CD14-positive monocyte (primary cell): Measurements from ENCODE around the gene DCLK1. TPM values are rescaled to one million over a fixed set of nuclear protein-coding genes. Genes with fewer than 3 reads are reported as not detected.

Experiments
- DNase-seq, 3 donors: peaks; one replicate each; pipeline ENCODE4 v3.0.0-alpha.2; 2011 to 2022
- H2AFZ ChIP-seq: 2 replicates; pipeline ENCODE4 v1.6.0; 2012; ENCODE audit warnings: mild to moderate bottlenecking, low read depth, low read length, inconsistent platforms; ENCODE audit not compliant: insufficient read depth, poor library complexity, severe bottlenecking
- H3K27ac ChIP-seq, 2 donors: 1 replicate in 1 of 2; 2 replicates in 1 of 2; pipeline ENCODE4 v1.5.1; 2012 to 2013; ENCODE audit warnings: low read length in 2 of 2, control low read depth in 1 of 2, inconsistent platforms in 1 of 2, low read depth in 1 of 2, mild to moderate bottlenecking in 1 of 2
- H3K27me3 ChIP-seq, 2 donors: one replicate each; pipeline versions ENCODE4 v1.6.0 to v1.6.1; 2011 to 2013; ENCODE audit warnings: low read length in 2 of 2; ENCODE audit not compliant: control insufficient read depth in 2 of 2, insufficient read depth in 2 of 2
- H3K36me3 ChIP-seq, 2 donors: replicated peaks in 1 of 2; 1 replicate in 1 of 2; 2 replicates in 1 of 2; pipeline versions ENCODE4 v1.5.1 to v1.6.1; 2012 to 2013; ENCODE audit warnings: low read length in 2 of 2, control low read depth in 1 of 2, inconsistent platforms in 1 of 2, mild to moderate bottlenecking in 1 of 2; ENCODE audit not compliant: insufficient read depth in 2 of 2, control insufficient read depth in 1 of 2
- H3K4me1 ChIP-seq, 2 donors: 1 replicate in 1 of 2; 2 replicates in 1 of 2; pipeline versions ENCODE4 v1.5.1 to v1.6.1; 2012 to 2013; ENCODE audit warnings: low read length in 2 of 2, control low read depth in 1 of 2, inconsistent platforms in 1 of 2, mild to moderate bottlenecking in 1 of 2, moderate library complexity in 1 of 2; ENCODE audit not compliant: insufficient read depth in 2 of 2, control insufficient read depth in 1 of 2
- H3K4me2 ChIP-seq: replicated peaks from 2 replicates; pipeline ENCODE3; 2012; ENCODE audit warnings: low read length, moderate library complexity, mild to moderate bottlenecking; ENCODE audit not compliant: poor library complexity, severe bottlenecking; ENCODE audit errors: extremely low read depth
- H3K4me3 ChIP-seq, 3 experiments: fragments of 200-600 bp in 1 of 3; sonication (generic) in 1 of 3; replicated peaks in 1 of 3; 1 replicate in 2 of 3; 2 replicates in 1 of 3; pipeline ENCODE4 v1.5.1; 2011 to 2013; ENCODE audit warnings: low read length in 3 of 3, mild to moderate bottlenecking in 3 of 3, control low read depth in 2 of 3, low read depth in 2 of 3, inconsistent platforms in 1 of 3, moderate library complexity in 1 of 3
- H3K79me2 ChIP-seq: 2 replicates; pipeline ENCODE4 v1.6.0; 2012; ENCODE audit warnings: mild to moderate bottlenecking, control low read depth, inconsistent platforms, low read length, moderate library complexity; ENCODE audit not compliant: insufficient read depth
- H3K9ac ChIP-seq: 2 replicates; pipeline ENCODE4 v1.6.0; 2017; ENCODE audit warnings: low read length, mild to moderate bottlenecking; ENCODE audit not compliant: insufficient read depth, poor library complexity, severe bottlenecking
- H3K9me3 ChIP-seq, 2 donors: replicated peaks in 1 of 2; 1 replicate in 1 of 2; 2 replicates in 1 of 2; pipeline versions ENCODE4 v1.5.1 to v1.6.1; 2012 to 2013; ENCODE audit warnings: low read length in 2 of 2, control low read depth in 1 of 2; ENCODE audit not compliant: control insufficient read depth in 1 of 2, insufficient read depth in 1 of 2
- H4K20me1 ChIP-seq: 2 replicates; pipeline ENCODE4 v1.6.0; 2012; ENCODE audit warnings: mild to moderate bottlenecking, low read length, control low read depth, moderate library complexity; ENCODE audit not compliant: insufficient read depth
- H3K27ac Mint-ChIP-seq, 7 donors: one replicate each; pipeline ENCODE4 v1.8.0; 2020; ENCODE audit warnings: mild to moderate bottlenecking in 7 of 7, mixed read lengths in 7 of 7, moderate library complexity in 6 of 7, inconsistent platforms in 2 of 7
- H3K27me3 Mint-ChIP-seq, 3 donors: one replicate each; pipeline ENCODE4 v1.8.0; 2021 to 2022; ENCODE audit warnings: low read depth in 3 of 3, mild to moderate bottlenecking in 3 of 3, mixed read lengths in 3 of 3, moderate library complexity in 3 of 3, inconsistent platforms in 1 of 3
- H3K36me3 Mint-ChIP-seq, 2 donors: one replicate each; pipeline ENCODE4 v1.8.0; 2020; ENCODE audit warnings: mixed read lengths in 2 of 2, inconsistent platforms in 1 of 2, mild to moderate bottlenecking in 1 of 2
- H3K4me1 Mint-ChIP-seq: one replicate; pipeline ENCODE4 v1.8.0; 2020; ENCODE audit warnings: mild to moderate bottlenecking, mixed read lengths
- H3K4me3 Mint-ChIP-seq, 2 donors: one replicate each; pipeline ENCODE4 v1.8.0; 2020; ENCODE audit warnings: mild to moderate bottlenecking in 2 of 2, mixed read lengths in 2 of 2, moderate library complexity in 1 of 2
- H3K9me3 Mint-ChIP-seq, 7 donors: one replicate each; pipeline ENCODE4 v1.8.0; 2020 to 2022; ENCODE audit warnings: mixed read lengths in 7 of 7, mild to moderate bottlenecking in 6 of 7, moderate library complexity in 6 of 7, inconsistent platforms in 2 of 7
- WGBS: methylation state at CpG from one replicate; pipeline ENCODE4 v1.1.5; 2013; ENCODE audit warnings: missing lambda C conversion rate; ENCODE audit not compliant: insufficient coverage; 5-methylcytosine and 5-hydroxymethylcytosine counted together
- intact Hi-C, 2 donors: fragments of 100-400 bp; cut with micrococcal nuclease; formaldehyde crosslinking; loops; one replicate each; pipeline versions ENCODE4 v1.15.0 to v1.15.1; 2023
- polyA plus RNA-seq, 3 donors: library from polyadenylated mRNA; depleted of rRNA in 1 of 3; unstranded in 2 of 3; stranded (reverse) in 1 of 3; fragments of 300-500 nt in 2 of 3; fragments of >200 nt in 1 of 3; fragmentation: Illumina TruSeq in 2 of 3; gene quantifications; 1 replicate in 2 of 3; 2 replicates in 1 of 3; pipeline ENCODE4 v1.2.3, GENCODE V29; 2012 to 2021
- TF ChIP-seq, protein P1 (sequence below): fragments of 200-600 bp; IDR thresholded peaks from one replicate; pipeline ENCODE4 v1.8.0; 2022; ENCODE audit warnings: antibody characterized with exemption, mild to moderate bottlenecking

DCLK1 gene
- polyA plus RNA-seq, 3 donors: not detected

- WGBS: no CpG with 5 or more reads among the region's 4 CpGs
Measured at GRCh38 chr13:35859981-35860380, 271.2 kb downstream of the DCLK1 start.

DNA sequence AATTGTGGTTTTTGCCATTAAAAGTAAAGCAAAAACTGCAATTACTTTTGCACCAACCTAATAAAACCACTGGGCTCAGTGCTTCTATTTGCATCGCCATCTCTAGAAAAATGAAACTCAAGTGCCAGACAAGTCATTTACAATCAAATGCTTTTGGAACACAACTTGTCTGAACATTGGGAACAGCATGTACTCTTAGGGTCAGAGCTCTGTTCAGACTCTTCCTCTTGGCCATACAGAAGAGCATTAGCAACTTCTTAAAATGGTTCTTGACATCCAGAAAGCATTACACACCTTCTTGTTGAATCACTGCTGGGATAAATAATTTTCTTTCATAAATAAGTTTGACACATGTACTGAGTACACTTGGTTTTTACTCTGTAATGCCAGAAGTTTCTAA is 272.5 kb downstream of the DCLK1 start:
- peaks cover 3 to 15% (median 11%) of the 10 kb centered on the region in 3 donors for H3K27me3 Mint-ChIP-seq
- H3K27ac Mint-ChIP-seq: no peak overlapping the region
- 82% methylated on average over 1 of the region's 1 CpG for WGBS
- intact Hi-C loops: no loop called here
- peaks cover 0 to 13% (median 9%) of the 10 kb centered on the region in 7 donors for H3K9me3 Mint-ChIP-seq
- Histone ChIP-seq H3K36me3 (no peaks in the 10 kb centered on the region), H3K9ac (no peak overlapping the region), H3K4me1 (no peaks in the 10 kb centered on the region), H3K27ac (no peak overlapping the region), H3K9me3 (no peaks in the 10 kb centered on the region), H3K4me2 (no peak overlapping the region), H3K4me3 (no peak overlapping the region), H2AFZ (no peak overlapping the region), H4K20me1 (no peaks in the 10 kb centered on the region), H3K79me2 (no peaks in the 10 kb centered on the region), H3K27me3 (peaks cover 0 to 9% of the 10 kb centered on the region in 2 donors)
- no peaks in the 10 kb centered on the region for H3K36me3 Mint-ChIP-seq
- no peaks in the 10 kb centered on the region for H3K4me1 Mint-ChIP-seq
- no peak for DNase-seq
- TF ChIP-seq, protein P1, sequence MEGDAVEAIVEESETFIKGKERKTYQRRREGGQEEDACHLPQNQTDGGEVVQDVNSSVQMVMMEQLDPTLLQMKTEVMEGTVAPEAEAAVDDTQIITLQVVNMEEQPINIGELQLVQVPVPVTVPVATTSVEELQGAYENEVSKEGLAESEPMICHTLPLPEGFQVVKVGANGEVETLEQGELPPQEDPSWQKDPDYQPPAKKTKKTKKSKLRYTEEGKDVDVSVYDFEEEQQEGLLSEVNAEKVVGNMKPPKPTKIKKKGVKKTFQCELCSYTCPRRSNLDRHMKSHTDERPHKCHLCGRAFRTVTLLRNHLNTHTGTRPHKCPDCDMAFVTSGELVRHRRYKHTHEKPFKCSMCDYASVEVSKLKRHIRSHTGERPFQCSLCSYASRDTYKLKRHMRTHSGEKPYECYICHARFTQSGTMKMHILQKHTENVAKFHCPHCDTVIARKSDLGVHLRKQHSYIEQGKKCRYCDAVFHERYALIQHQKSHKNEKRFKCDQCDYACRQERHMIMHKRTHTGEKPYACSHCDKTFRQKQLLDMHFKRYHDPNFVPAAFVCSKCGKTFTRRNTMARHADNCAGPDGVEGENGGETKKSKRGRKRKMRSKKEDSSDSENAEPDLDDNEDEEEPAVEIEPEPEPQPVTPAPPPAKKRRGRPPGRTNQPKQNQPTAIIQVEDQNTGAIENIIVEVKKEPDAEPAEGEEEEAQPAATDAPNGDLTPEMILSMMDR: no peak
- H3K4me3 Mint-ChIP-seq: no peak overlapping the region

More at GRCh38 chr13:35859981-35860380, 271.2 kb downstream of the DCLK1 start:
- TF ChIP-seq, protein P1: no peak
- H3K27ac ChIP-seq: no peak overlapping the region
- H3K9me3 ChIP-seq: no peaks in the 10 kb centered on the region
- no peak for DNase-seq
- H3K27ac Mint-ChIP-seq: no peak overlapping the region
- H3K4me1 ChIP-seq: no peaks in the 10 kb centered on the region
- no peak overlapping the region for H3K4me2 ChIP-seq
- H3K36me3 ChIP-seq: no peaks in the 10 kb centered on the region
- peaks cover 0 to 12% (median 9%) of the 10 kb centered on the region in 7 donors for H3K9me3 Mint-ChIP-seq
- no peaks in the 10 kb centered on the region for H3K36me3 Mint-ChIP-seq
- no peaks in the 10 kb centered on the region for H3K4me1 Mint-ChIP-seq
- H3K27me3 ChIP-seq: peaks cover 0 to 9% of the 10 kb centered on the region in 2 donors
- no peaks in the 10 kb centered on the region for H4K20me1 ChIP-seq
- peaks cover 3 to 12% (median 11%) of the 10 kb centered on the region in 3 donors for H3K27me3 Mint-ChIP-seq
- no peaks in the 10 kb centered on the region for H3K79me2 ChIP-seq
- H3K4me3 ChIP-seq: no peak overlapping the region
- H2AFZ ChIP-seq: no peak overlapping the region
- H3K4me3 Mint-ChIP-seq: no peak overlapping the region
- intact Hi-C loops: no loop called here
- H3K9ac ChIP-seq: no peak overlapping the region
